DMS 273 (cell line): Measurements from ENCODE around the gene EFNB2.

Experiments
- DNase-seq: peaks from one replicate; lab custom pipeline; 2025; ENCODE audit not compliant: unreplicated experiment; lab: John Stamatoyannopoulos, UW

EFNB2 gene

DNA sequence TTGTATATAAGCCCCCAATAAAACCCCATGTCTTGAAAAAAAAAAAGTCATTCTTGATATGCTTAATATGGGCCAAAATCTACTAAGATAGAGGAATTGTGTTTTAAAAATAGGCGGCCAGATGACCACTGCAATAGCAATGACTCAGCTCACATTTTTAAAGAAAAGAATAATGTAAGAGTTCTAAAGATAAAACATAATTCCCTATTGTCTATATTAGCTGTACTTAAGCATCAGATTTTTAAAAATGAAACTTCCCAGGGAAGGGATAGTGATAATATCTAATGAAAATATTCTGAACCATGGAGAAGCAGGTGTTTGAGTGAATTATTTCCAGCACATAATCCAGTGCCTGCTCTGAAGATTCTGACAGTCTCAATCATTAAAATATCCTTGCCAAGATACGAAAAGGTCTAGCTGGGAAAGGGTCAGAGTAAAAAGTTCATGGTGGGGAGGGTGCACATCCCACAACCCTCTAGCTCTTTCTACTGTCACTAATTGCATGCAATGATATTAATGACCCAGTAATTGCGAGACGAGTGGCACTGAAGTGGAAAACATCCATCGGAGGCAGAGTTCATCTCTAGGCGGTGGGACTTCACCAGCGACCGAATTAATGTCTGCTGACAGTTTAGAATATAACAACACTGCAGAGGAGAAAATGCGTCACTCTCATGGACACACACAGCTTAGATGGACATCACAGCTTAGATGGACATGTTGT is 31.6 kb downstream of the EFNB2 start:
- no peak for DNase-seq

DNA sequence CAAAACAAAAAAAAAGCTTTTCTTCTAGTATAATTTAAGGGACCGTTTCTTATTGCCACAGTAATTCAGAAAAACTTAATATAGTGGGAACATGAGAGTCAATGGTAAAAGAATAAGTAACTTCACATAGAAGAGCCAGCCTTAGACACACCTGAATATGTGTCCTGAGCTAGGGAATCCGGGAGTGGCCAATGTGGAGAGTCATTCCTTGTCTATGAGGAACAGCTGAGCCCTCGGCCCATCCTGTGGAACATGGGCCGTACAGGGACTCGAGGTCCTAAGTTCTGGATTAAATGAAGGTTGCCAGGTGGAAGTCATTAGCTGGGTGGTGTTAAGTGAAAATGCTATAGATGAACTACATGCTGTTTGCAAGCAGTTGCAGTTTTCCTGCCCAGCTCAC is 32.2 kb downstream of the EFNB2 start:
- DNase-seq: no peak

DNA sequence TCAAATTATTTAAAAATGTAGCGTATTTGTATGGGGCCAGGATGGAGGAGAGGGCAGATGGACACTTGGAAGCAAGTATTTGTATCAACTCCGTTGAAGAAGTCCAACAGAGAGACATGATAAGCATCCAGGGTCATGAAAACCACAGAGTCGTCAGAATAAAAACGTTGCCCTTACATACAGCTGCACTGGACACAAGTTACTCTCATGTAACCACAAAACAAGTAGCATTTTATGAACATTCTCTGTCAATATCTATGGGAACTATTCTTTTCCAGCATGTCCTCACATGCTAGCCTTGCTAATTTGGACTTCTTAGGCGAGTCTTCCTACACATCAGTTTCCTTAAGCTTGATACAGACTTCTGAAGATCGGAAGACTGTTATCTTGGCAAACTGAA is 35.0 kb downstream of the EFNB2 start:
- DNase-seq: no peak

GRCh38 chr13:106499896-106500295 is 35.6 kb downstream of the EFNB2 start:
- no peak for DNase-seq

DNA sequence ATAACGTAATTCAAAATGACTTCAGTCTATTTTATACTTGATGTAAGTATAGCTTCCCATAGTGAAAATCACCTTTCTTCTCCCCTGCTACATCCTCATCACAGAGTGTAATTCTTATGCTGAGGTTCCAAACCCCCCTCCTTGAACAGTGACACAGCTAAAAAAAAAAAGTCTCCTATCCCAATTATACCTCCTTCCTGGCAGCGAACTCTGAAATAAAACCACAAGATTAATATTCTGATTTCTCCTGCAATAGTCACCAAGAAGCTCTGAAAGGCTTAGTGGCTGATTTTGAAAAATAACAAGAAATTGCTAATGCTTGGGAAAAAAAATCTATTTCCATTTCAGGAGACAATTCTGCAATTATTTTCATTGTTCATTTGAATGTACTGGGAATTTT is 36.3 kb downstream of the EFNB2 start:
- no peak for DNase-seq

- DNase-seq: no peak
These were observed 36.9 kb downstream of the EFNB2 start for GRCh38 chr13:106498571-106498970.

DNA sequence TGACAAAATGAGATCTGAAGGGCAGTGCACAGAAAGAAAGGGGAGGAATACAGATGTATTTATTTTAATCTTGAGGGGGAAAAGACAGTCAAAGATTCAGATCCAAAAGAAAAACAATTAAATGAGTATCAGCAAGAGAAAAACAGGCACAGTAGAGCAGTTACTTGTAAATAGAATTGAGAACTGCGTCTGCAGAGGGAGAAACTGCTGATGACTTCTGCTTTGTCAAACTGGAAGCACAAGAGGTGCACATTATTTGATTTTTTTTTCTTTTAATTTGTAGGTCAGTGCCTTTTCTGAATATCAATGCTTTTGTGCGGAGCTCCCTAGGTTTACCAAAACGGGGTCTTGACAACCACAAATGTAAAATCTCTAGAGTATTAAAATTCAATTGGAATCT is 37.3 kb downstream of the EFNB2 start:
- DNase-seq: no peak

DNA sequence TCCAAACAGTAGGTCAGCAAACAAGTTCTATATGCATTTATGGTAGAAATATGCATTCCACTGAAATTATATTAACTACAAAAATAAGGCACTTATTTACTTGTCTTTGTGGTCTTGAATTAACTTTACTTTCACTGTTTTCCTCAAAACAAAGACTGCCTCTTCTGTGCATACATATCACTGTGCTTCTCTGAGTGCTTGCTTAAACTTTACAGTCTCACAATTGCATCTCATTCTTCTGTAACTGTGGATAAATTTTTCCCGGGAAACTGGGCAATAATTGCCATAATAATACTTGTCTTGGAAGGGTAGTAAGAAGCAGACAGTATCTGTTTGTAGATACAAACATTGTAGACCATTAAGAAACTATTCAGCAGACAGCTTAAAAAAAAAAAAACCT is 38.4 kb downstream of the EFNB2 start:
- no peak for DNase-seq

- DNase-seq: no peak
These were observed 39.1 kb downstream of the EFNB2 start for GRCh38 chr13:106496072-106496997.

DNA sequence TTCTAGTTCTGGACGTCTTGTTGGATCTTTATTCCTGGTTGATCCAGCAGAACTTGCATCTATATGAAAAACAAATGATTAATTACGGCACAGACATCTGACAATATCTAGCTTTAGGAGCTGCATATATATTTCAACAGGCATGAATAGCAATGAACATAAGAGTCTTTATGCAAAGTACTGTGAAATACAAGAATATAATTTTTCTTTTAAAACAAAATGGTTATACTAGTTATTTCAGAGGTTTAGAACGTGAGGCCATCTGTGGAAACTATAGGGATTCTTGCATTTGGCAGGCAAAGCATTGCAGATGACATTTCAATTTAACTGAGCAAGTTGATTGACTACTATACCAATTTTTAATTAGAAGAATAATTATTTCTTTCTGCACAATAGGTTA is 40.5 kb downstream of the EFNB2 start:
- no peak for DNase-seq

DNA sequence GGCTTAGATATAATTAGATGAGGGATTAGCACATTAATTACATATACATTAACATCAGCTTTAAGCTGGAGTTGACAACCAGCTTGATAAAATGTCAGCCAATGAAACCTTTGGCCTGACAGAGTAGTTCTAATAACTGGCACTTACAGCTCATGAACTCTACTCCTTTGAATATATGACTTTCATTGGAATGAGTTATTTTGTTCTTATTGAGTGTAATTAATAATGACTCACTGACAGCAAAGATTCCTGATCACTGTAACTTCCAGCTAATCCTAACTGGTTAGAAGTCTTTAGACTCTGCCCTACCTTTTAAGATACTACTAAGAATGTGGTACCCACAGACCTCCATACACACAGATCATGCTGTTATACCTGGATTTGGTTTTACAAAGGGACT is 41.0 kb downstream of the EFNB2 start:
- DNase-seq: no peak

DNA sequence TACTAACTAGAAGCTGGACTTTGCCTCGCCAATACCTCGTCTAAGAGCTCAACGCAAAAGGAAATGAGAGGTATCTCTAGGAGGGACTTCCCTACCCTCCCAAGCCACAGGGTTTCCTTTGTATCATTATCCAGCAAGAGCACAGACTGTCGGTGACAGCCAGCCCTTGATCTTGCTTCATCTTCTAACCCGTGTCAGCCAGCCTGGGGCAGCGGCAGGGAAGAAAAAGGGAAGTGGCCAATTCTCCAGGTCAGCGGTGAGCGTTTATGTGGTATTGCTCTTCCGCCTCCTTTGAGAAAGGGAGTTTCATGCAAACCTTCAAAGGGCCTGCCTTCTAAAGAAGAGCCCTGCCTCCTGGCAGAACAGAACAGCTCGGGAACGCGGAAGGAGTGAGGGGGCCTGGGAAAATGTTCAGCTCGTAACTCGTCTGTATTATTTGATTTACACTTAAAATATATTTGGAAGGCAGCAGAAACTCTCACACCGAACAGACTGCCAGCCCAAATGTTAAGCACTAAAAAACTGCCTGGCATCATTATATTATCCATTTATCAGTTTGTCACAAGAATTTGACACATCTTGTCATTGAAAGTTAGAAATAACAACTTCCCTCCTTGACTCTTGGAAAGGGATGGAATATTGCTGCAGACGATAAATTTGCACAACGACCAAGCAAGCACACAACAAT is 41.8 kb downstream of the EFNB2 start:
- no peak for DNase-seq

DNA sequence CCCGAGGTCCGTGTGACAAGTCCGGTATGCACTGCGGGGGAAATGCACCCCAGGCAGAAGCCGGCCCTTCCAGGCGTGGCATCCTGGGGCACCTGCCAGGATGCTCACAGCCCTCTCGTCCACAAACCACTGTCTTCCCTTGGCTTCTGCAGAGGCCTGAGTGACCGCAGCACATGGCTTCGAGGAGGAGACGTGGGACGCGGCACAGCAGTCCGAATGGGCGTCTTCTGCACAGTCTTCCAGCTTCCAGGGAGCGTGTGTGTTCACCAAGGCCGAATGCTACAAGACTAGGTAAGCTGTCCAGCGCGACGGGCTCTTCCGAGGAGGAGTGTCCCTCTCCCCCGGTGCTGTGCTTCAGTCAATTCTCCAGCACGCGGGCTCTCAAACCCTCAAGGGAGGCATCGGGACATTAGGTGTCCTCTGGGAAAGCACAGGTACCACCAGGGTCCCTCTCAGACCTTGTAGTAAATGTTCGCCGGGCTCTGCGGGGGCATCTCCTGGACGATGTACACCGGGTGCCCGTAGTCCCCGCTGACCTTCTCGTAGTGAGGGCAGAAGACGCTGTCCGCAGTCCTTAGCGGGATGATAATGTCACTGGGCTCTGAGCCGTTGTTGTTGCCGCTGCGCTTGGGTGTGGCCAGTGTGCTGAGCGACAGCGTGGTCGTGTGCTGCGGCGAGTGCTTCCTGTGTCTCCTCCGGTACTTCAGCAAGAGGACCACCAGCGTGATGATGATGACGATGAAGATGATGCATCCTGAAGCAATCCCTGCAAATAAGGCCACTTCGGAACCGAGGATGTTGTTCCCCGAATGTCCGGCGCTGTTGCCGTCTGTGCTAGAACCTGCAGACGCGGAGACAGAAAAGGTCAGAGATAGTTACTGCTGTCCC is 42.6 kb downstream of the EFNB2 start:
- DNase-seq: no peak

- no peak for DNase-seq
These were observed 43.4 kb downstream of the EFNB2 start for GRCh38 chr13:106491928-106492587.

GRCh38 chr13:106491463-106491862 is 44.0 kb downstream of the EFNB2 start:
- no peak for DNase-seq

DNA sequence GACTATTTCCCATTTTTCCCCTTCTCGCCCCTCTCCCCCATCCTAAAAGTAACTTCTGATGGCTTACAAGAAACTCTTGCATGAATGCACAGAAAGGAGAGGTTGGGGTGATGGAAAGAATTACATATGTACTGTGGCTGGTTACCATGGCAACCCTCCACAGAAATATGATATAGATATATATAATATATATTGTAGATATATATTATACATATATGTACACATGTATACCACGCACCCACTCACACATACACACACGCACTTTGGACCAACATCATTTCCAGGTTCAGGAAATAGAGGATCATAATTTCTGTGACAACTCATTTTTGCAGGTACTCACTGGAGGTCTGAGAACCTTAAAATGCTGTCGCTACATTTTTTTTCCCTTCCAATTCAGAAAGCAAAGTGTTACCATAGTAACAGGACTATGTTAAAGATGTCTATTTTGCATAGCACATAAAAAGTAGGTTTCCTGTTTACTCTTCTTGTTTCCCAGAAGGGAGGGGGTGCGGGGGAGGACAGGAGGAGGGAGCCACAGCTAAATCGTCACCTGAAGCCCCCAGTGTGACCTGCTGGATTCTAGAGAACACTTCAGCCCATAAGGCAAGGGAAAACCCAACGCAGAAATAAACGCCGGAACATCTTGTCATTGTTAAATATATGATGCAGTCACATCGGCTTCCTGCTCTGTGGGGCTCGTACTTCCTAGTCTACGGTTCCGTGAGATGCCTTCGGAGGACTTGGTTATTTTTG is 44.7 kb downstream of the EFNB2 start:
- no peak for DNase-seq

- no peak for DNase-seq
These were observed 45.5 kb downstream of the EFNB2 start for GRCh38 chr13:106489849-106490568.

- DNase-seq: no peak
These were observed 46.8 kb downstream of the EFNB2 start for GRCh38 chr13:106488686-106489085.

- no peak for DNase-seq
These were observed 47.4 kb downstream of the EFNB2 start for GRCh38 chr13:106488076-106488475.
